ENCODE data around the gene TMEM171. TPM values are rescaled to one million over a fixed set of nuclear protein-coding genes. Genes with fewer than 3 reads are reported as not detected.

Gene TMEM171
- total and polyA plus RNA-seq, 2 of the 8 experiments (the other 6 are each of a cell fraction or from before 2014, with no cell fraction given), result 1.0 to 2.2 TPM

- TF ChIP-seq E2F6 (IDR thresholded peaks at IDR 0.05) (no peak), KDM1A (IDR thresholded peaks at IDR 0.05; ENCODE audit: borderline replicate concordance, low read length) (no peak)
Observed at GRCh38 chr5:73100109-73100508, 20.3 kb upstream of the TMEM171 start (continued).
